Gastrocnemius medialis (tissue), 4 donors: ENCODE measurements around the gene SLC48A1.

Experiments
- POLR2A ChIP-seq, 2 donors: fragments of 450-650 bp; IDR thresholded peaks; one replicate each; pipeline ENCODE4 v1.6.1; 2017; ENCODE audit warnings: antibody characterized with exemption in 2 of 2, mild to moderate bottlenecking in 2 of 2, moderate library complexity in 2 of 2
- TF ChIP-seq, protein P1 (sequence below), 5 experiments: fragments of 450-650 bp in 3 of 5; fragments of 200-600 bp in 2 of 5; sonication (generic) in 2 of 5; IDR thresholded peaks in 4 of 5; conservative IDR thresholded peaks in 1 of 5; 1 replicate in 4 of 5; 2 replicates in 1 of 5; pipeline ENCODE4 v1.5.1; 2016 to 2019; ENCODE audit warnings: antibody characterized with exemption in 5 of 5, mild to moderate bottlenecking in 3 of 5, moderate library complexity in 3 of 5

- TF ChIP-seq POLR2A (IDR thresholded peaks at IDR 0.05) = no peak
- TF ChIP-seq, protein P1, sequence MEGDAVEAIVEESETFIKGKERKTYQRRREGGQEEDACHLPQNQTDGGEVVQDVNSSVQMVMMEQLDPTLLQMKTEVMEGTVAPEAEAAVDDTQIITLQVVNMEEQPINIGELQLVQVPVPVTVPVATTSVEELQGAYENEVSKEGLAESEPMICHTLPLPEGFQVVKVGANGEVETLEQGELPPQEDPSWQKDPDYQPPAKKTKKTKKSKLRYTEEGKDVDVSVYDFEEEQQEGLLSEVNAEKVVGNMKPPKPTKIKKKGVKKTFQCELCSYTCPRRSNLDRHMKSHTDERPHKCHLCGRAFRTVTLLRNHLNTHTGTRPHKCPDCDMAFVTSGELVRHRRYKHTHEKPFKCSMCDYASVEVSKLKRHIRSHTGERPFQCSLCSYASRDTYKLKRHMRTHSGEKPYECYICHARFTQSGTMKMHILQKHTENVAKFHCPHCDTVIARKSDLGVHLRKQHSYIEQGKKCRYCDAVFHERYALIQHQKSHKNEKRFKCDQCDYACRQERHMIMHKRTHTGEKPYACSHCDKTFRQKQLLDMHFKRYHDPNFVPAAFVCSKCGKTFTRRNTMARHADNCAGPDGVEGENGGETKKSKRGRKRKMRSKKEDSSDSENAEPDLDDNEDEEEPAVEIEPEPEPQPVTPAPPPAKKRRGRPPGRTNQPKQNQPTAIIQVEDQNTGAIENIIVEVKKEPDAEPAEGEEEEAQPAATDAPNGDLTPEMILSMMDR (IDR thresholded peaks at IDR 0.05 in 4 of 5, conservative IDR thresholded peaks at IDR 0.05 in 1 of 5) = no peak
These were observed 9.3 kb downstream of the SLC48A1 start for GRCh38 chr12:47782372-47782770.
